ENCODE measurements around the gene ZNF35.

DNA sequence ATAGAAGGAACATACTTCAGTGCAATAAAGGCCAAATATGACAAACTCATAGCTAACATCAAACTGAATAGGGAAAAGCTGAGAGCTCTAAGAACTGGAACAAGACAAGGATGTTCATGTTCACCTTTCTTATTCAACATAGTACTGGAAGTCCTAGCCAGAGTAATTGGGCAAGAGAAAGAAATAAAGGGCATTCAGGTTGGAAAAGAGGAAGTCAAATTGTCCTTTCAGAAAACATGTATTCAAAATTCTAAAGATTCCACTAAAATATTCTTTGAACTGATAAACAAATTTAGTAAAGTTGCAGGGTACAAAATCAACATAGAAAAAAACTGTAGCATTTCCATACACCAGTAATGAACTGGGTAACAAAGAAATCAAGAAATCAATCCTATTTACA lies 35.9 kb upstream of the ZNF35 start:
- TF ChIP-seq POLR2AphosphoS5 (IDR thresholded peaks at IDR 0.05; ENCODE audit: borderline replicate concordance, low read depth, low read length) = no peak
- no peak for TF ChIP-seq EZH2 (IDR thresholded peaks at IDR 0.05)
- TF ChIP-seq FOXP2 (optimal IDR thresholded peaks at IDR 0.05; ENCODE audit: control extremely low read depth, extremely low read length, insufficient read depth) = no peak

All from SK-N-MC (cell line).